Ishikawa (cell line): ENCODE measurements around the gene PTCSC3.

Source experiments
- CEBPB ChIP-seq: IDR thresholded peaks from 2 replicates; pipeline ENCODE4 v1.6.1; 2012
- CREB1 ChIP-seq: IDR thresholded peaks from 2 replicates; pipeline ENCODE4 v1.6.1; 2012; ENCODE audit warnings: low read depth
- EP300 ChIP-seq: IDR thresholded peaks from 2 replicates; pipeline ENCODE4 v1.6.1; 2012; ENCODE audit warnings: borderline replicate concordance
- FOXM1 ChIP-seq: IDR thresholded peaks from 2 replicates; pipeline ENCODE4 v1.6.1; 2012; ENCODE audit warnings: low read depth, borderline replicate concordance
- MAX ChIP-seq: IDR thresholded peaks from 2 replicates; pipeline ENCODE4 v1.6.1; 2012
- NFIC ChIP-seq: IDR thresholded peaks from 2 replicates; pipeline ENCODE4 v1.6.1; 2012
- RAD21 ChIP-seq: IDR thresholded peaks from 2 replicates; pipeline ENCODE4 v1.6.1; 2012; ENCODE audit warnings: low read depth
- REST ChIP-seq: IDR thresholded peaks from 2 replicates; pipeline ENCODE4 v1.6.1; 2012; ENCODE audit warnings: low read depth, mild to moderate bottlenecking
- TAF1 ChIP-seq: IDR thresholded peaks from 2 replicates; pipeline ENCODE4 v1.6.1; 2012; ENCODE audit warnings: low read depth, mild to moderate bottlenecking
- TCF12 ChIP-seq: IDR thresholded peaks from 2 replicates; pipeline ENCODE4 v1.6.1; 2012; ENCODE audit warnings: low read depth
- TEAD4 ChIP-seq: IDR thresholded peaks from 2 replicates; pipeline ENCODE4 v1.6.1; 2012
- USF1 ChIP-seq: IDR thresholded peaks from 2 replicates; pipeline ENCODE4 v1.6.1; 2012
- YY1 ChIP-seq: IDR thresholded peaks from 2 replicates; pipeline ENCODE4 v1.6.1; 2012; ENCODE audit warnings: low read depth
- ZBTB7A ChIP-seq: IDR thresholded peaks from 2 replicates; pipeline ENCODE4 v1.6.1; 2012; ENCODE audit warnings: low read depth

GRCh38 chr14:36134038-36134437 is 42.5 kb downstream of the PTCSC3 start:
- TF ChIP-seq FOXM1 (no peak), TCF12 (no peak), EP300 (no peak), NFIC (no peak), REST (no peak), RAD21 (no peak), CREB1 (no peak), CEBPB (no peak), TAF1 (no peak), YY1 (no peak), MAX (no peak), ZBTB7A (no peak), TEAD4 (no peak), USF1 (no peak)
